KOPT-K1 (cell line): ENCODE measurements around the gene ZNF385B.

Experiments used
- H3K27ac ChIP-seq: fragments of 200-600 bp; sonication (generic); 2 replicates; pipeline ENCODE4 v1.5.1; 2016; ENCODE audit warnings: antibody characterized with exemption, mild to moderate bottlenecking, low read depth, low read length; ENCODE audit not compliant: poor library complexity, severe bottlenecking
- H3K36me3 ChIP-seq: fragments of 200-600 bp; sonication (generic); 2 replicates; pipeline ENCODE4 v1.5.1; 2017; ENCODE audit warnings: antibody characterized with exemption, mild to moderate bottlenecking, low read length, moderate library complexity; ENCODE audit not compliant: insufficient read depth
- H3K9me3 ChIP-seq: fragments of 200-600 bp; sonication (generic); 2 replicates; pipeline ENCODE4 v1.5.1; 2017; ENCODE audit warnings: antibody characterized with exemption, low read length, mild to moderate bottlenecking; ENCODE audit not compliant: insufficient read depth, poor library complexity, severe bottlenecking

Gene ZNF385B

GRCh38 chr2:179677077-179677688, 184.2 kb downstream of the ZNF385B start:
- Histone ChIP-seq H3K27ac (no peak overlapping the region), H3K36me3 (no peaks in the 10 kb centered on the region), H3K9me3 (no peaks in the 10 kb centered on the region)

GRCh38 chr2:179675435-179675834, 186.0 kb downstream of the ZNF385B start:
- no peaks in the 10 kb centered on the region for H3K9me3 ChIP-seq
- no peak overlapping the region for H3K27ac ChIP-seq
- H3K36me3 ChIP-seq = no peaks in the 10 kb centered on the region

GRCh38 chr2:179671043-179671981, 190.1 kb downstream of the ZNF385B start:
- Histone ChIP-seq H3K36me3 (no peaks in the 10 kb centered on the region), H3K27ac (no peak overlapping the region), H3K9me3 (no peaks in the 10 kb centered on the region)

GRCh38 chr2:179669196-179669595, 192.2 kb downstream of the ZNF385B start:
- no peaks in the 10 kb centered on the region for H3K36me3 ChIP-seq
- H3K9me3 ChIP-seq = no peaks in the 10 kb centered on the region
- H3K27ac ChIP-seq = no peak overlapping the region

GRCh38 chr2:179664972-179665812, 196.2 kb downstream of the ZNF385B start:
- Histone ChIP-seq H3K9me3 (no peaks in the 10 kb centered on the region), H3K27ac (no peak overlapping the region), H3K36me3 (no peaks in the 10 kb centered on the region)

- Histone ChIP-seq H3K27ac (no peak overlapping the region), H3K9me3 (no peaks in the 10 kb centered on the region), H3K36me3 (no peaks in the 10 kb centered on the region)
Observed at GRCh38 chr2:179661986-179662385, 199.4 kb downstream of the ZNF385B start.

GRCh38 chr2:179657068-179657595, 204.3 kb downstream of the ZNF385B start:
- Histone ChIP-seq H3K36me3 (no peaks in the 10 kb centered on the region), H3K9me3 (no peaks in the 10 kb centered on the region), H3K27ac (no peak overlapping the region)

- Histone ChIP-seq H3K27ac (no peak overlapping the region), H3K9me3 (no peaks in the 10 kb centered on the region), H3K36me3 (no peaks in the 10 kb centered on the region)
Observed at GRCh38 chr2:179655627-179656026, 205.8 kb downstream of the ZNF385B start.

- Histone ChIP-seq H3K9me3 (no peaks in the 10 kb centered on the region), H3K27ac (no peak overlapping the region), H3K36me3 (no peaks in the 10 kb centered on the region)
Observed at GRCh38 chr2:179654806-179655205, 206.6 kb downstream of the ZNF385B start.

GRCh38 chr2:179652296-179652695, 209.1 kb downstream of the ZNF385B start:
- Histone ChIP-seq H3K27ac (no peak overlapping the region), H3K9me3 (no peaks in the 10 kb centered on the region), H3K36me3 (no peaks in the 10 kb centered on the region)

GRCh38 chr2:179650420-179650819, 211.0 kb downstream of the ZNF385B start:
- Histone ChIP-seq H3K27ac (no peak overlapping the region), H3K9me3 (no peaks in the 10 kb centered on the region), H3K36me3 (no peaks in the 10 kb centered on the region)

GRCh38 chr2:179646862-179647587, 214.4 kb downstream of the ZNF385B start:
- no peaks in the 10 kb centered on the region for H3K9me3 ChIP-seq
- H3K36me3 ChIP-seq = no peaks in the 10 kb centered on the region
- no peak overlapping the region for H3K27ac ChIP-seq

- H3K36me3 ChIP-seq = no peaks in the 10 kb centered on the region
Observed at GRCh38 chr2:179646173-179646769, 215.1 kb downstream of the ZNF385B start.

GRCh38 chr2:179645047-179645446, 216.4 kb downstream of the ZNF385B start:
- Histone ChIP-seq H3K9me3 (no peaks in the 10 kb centered on the region), H3K27ac (no peak overlapping the region), H3K36me3 (no peaks in the 10 kb centered on the region)

More at GRCh38 chr2:179646173-179646769, 215.1 kb downstream of the ZNF385B start:
- no peaks in the 10 kb centered on the region for H3K9me3 ChIP-seq
- no peak overlapping the region for H3K27ac ChIP-seq
